GM12878 (cell line): ENCODE measurements around the gene SLC26A8. TPM values are rescaled to one million over a fixed set of nuclear protein-coding genes. Genes with fewer than 3 reads are reported as not detected.

ENCODE experiments used
- ATAC-seq: fragments of 200-7000 bp; cut with Tn5 transposase; 3 replicates; pipeline ENCODE4 v1.9.1; 2020; ENCODE audit warnings: mild to moderate bottlenecking, moderate library complexity
- BruUV-seq: library from RNA; stranded (reverse); fragments of 400-500 nt; replicated peaks from 2 replicates; lab custom pipeline; 2021; lab: Mats Ljungman, UMichigan
- CTCF ChIA-PET: fragments of 300-600 bp; sonication (Branson Sonifier 250); formaldehyde crosslinking; extraction: SDS; loops from one replicate; lab custom pipeline; 2021; ENCODE audit warnings: inconsistent platforms; lab: Yijun Ruan, JAX
- POLR2A ChIA-PET: fragments of 350-600 bp; formaldehyde crosslinking; extraction: SDS; loops from one replicate; lab custom pipeline; 2021; ENCODE audit warnings: inconsistent platforms; lab: Charles Lee
- RAD21 ChIA-PET: fragments of 300-600 bp; sonication (Branson Sonifier 250); formaldehyde crosslinking; loops from one replicate; lab custom pipeline; 2023; ENCODE audit warnings: antibody characterized with exemption; ENCODE audit not compliant: unreplicated experiment; lab: Charles Lee
- SMC1A ChIA-PET: fragments of 300-600 bp; sonication (Branson Sonifier 250); formaldehyde crosslinking; loops from one replicate; lab custom pipeline; 2023; ENCODE audit not compliant: unreplicated experiment, uncharacterized antibody; lab: Charles Lee
- DNase-seq: peaks from one replicate; pipeline ENCODE4 v3.0.0-alpha.2; 2011; ENCODE audit warnings: low read depth, low spot score
- FAIRE-seq: peaks from 3 replicates; lab custom pipeline; 2011; peaks lifted over from hg19 to GRCh38; lab: Jason Lieb, UNC
- H2AFZ ChIP-seq: 2 replicates; pipeline ENCODE4 v1.6.0; 2011; ENCODE audit warnings: low read depth, low read length, control low read depth; ENCODE audit not compliant: control insufficient read depth
- H3K27ac ChIP-seq: 2 replicates; pipeline ENCODE4 v1.5.1; 2011; ENCODE audit warnings: control low read depth; ENCODE audit not compliant: control insufficient read depth, insufficient read depth
- H3K27me3 ChIP-seq, 2 experiments: replicated peaks in 1 of 2; 2 replicates each; pipeline versions ENCODE4 v1.6.0 to v1.6.1; 2011; ENCODE audit warnings: low read length in 1 of 2; ENCODE audit not compliant: control insufficient read depth in 2 of 2, insufficient read depth in 2 of 2
- H3K36me3 ChIP-seq, 2 experiments: 2 replicates each; pipeline ENCODE4 v1.5.1; 2011; ENCODE audit warnings: low read length in 1 of 2; ENCODE audit not compliant: control insufficient read depth in 2 of 2, insufficient read depth in 2 of 2
- H3K4me1 ChIP-seq: 2 replicates; pipeline ENCODE4 v1.6.1; 2011; ENCODE audit warnings: mild to moderate bottlenecking, low read length, moderate library complexity, mixed read lengths; ENCODE audit not compliant: control insufficient read depth, insufficient read depth
- H3K4me2 ChIP-seq: 2 replicates; pipeline ENCODE4 v1.6.0; 2011; ENCODE audit warnings: control low read depth; ENCODE audit not compliant: control insufficient read depth, insufficient read depth
- H3K4me3 ChIP-seq: fragments of 200-600 bp; sonication (generic); 2 replicates; pipeline ENCODE4 v1.5.1; 2016
- H3K79me2 ChIP-seq: 2 replicates; pipeline ENCODE4 v1.6.0; 2011; ENCODE audit warnings: low read length; ENCODE audit not compliant: control insufficient read depth, insufficient read depth
- H3K9ac ChIP-seq: 2 replicates; pipeline ENCODE4 v1.8.0; 2011; ENCODE audit warnings: low read length, control low read depth, mixed read lengths; ENCODE audit not compliant: control insufficient read depth, insufficient read depth
- H3K9me3 ChIP-seq: replicated peaks from 3 replicates; pipeline ENCODE4 v1.5.1; 2011; ENCODE audit warnings: mild to moderate bottlenecking, low read length; ENCODE audit not compliant: control insufficient read depth, insufficient read depth
- H4K20me1 ChIP-seq: 2 replicates; pipeline ENCODE4 v1.6.0; 2011; ENCODE audit not compliant: control insufficient read depth, insufficient read depth
- ATF7 ChIP-seq: fragments of 450-650 bp; IDR thresholded peaks from 2 replicates; pipeline ENCODE4 v1.6.1; 2016; ENCODE audit warnings: low read depth, mild to moderate bottlenecking
- BACH1 ChIP-seq: fragments of 450-650 bp; IDR thresholded peaks from 2 replicates; pipeline ENCODE4 v1.6.1; 2017; ENCODE audit warnings: mild to moderate bottlenecking, borderline replicate concordance
- CREB1 ChIP-seq: IDR thresholded peaks from 2 replicates; pipeline ENCODE4 v1.6.1; 2012; ENCODE audit warnings: low read depth, mild to moderate bottlenecking, inconsistent platforms
- CREM ChIP-seq: IDR thresholded peaks from 2 replicates; pipeline ENCODE4 v1.6.1; 2014; ENCODE audit warnings: antibody characterized with exemption, low read depth
- EGR1 ChIP-seq, 2 experiments: IDR thresholded peaks; 1 replicate in 1 of 2; 2 replicates in 1 of 2; pipeline ENCODE4 v1.6.1; 2011 to 2012; ENCODE audit warnings: low read depth in 2 of 2, low read length in 2 of 2, borderline replicate concordance in 1 of 2, mild to moderate bottlenecking in 1 of 2, moderate library complexity in 1 of 2
- MEF2A ChIP-seq: IDR thresholded peaks from 2 replicates; pipeline ENCODE4 v1.6.1; 2011; ENCODE audit warnings: low read depth, mild to moderate bottlenecking, low read length, moderate library complexity; ENCODE audit not compliant: insufficient read depth
- MEF2B ChIP-seq: fragments of 450-650 bp; IDR thresholded peaks from 2 replicates; pipeline ENCODE4 v1.6.1; 2018; ENCODE audit warnings: mild to moderate bottlenecking, moderate library complexity; ENCODE audit not compliant: partially characterized antibody, poor library complexity, severe bottlenecking
- NFIC ChIP-seq: IDR thresholded peaks from 2 replicates; pipeline ENCODE4 v1.6.1; 2012; ENCODE audit warnings: low read depth, mild to moderate bottlenecking, inconsistent platforms, low read length, moderate library complexity
- PBX3 ChIP-seq: IDR thresholded peaks from 2 replicates; pipeline ENCODE4 v1.6.1; 2011; ENCODE audit warnings: mild to moderate bottlenecking, low read depth, low read length, moderate library complexity; ENCODE audit not compliant: insufficient replicate concordance
- RAD21 ChIP-seq: IDR thresholded peaks from 2 replicates; pipeline ENCODE4 v1.6.1; 2011; ENCODE audit warnings: mild to moderate bottlenecking, low read depth, low read length, moderate library complexity; ENCODE audit not compliant: insufficient read depth
- RUNX3 ChIP-seq: IDR thresholded peaks from 2 replicates; pipeline ENCODE4 v1.6.1; 2012; ENCODE audit warnings: low read length, inconsistent platforms
- TCF3 ChIP-seq: IDR thresholded peaks from 2 replicates; pipeline ENCODE4 v1.6.1; 2012; ENCODE audit warnings: low read depth, mild to moderate bottlenecking, low read length, borderline replicate concordance; ENCODE audit not compliant: insufficient read depth
- WRNIP1 ChIP-seq: IDR thresholded peaks from 2 replicates; pipeline ENCODE4 v1.6.1; 2011; ENCODE audit warnings: low read depth, low read length, improper control_type of control experiment, borderline replicate concordance
- ZNF592 ChIP-seq: fragments of 450-650 bp; IDR thresholded peaks from 2 replicates; pipeline ENCODE4 v1.6.1; 2017; ENCODE audit warnings: mild to moderate bottlenecking, moderate library complexity
- WGBS: methylation state at CpG from one replicate; pipeline ENCODE4 v1.1.6; 2016; ENCODE audit warnings: low lambda C conversion rate; ENCODE audit not compliant: insufficient replicate concordance, insufficient coverage; ENCODE audit errors: missing lambda C conversion rate; 5-methylcytosine and 5-hydroxymethylcytosine counted together
- in situ Hi-C: fragments of 300-500 bp; cut with MboI; formaldehyde crosslinking; loops from 9 replicates; pipeline ENCODE4 v1.14.3; 2018; ENCODE audit warnings: mixed read lengths
- intact Hi-C: fragments of 100-400 bp; cut with micrococcal nuclease; formaldehyde crosslinking; loops from one replicate; pipeline ENCODE4 v1.14.2; 2022; ENCODE audit not compliant: unreplicated experiment
- polyA plus RNA-seq, 11 experiments: library from polyadenylated mRNA; depleted of rRNA in 4 of 11; unstranded in 6 of 11; stranded (reverse) in 5 of 11; fragments of >200 nt; fragmentation: Nextera tagmentation in 4 of 11; fragmentation: Illumina TruSeq in 1 of 11; extraction: Ambion mirVana in 4 of 11; extraction: Trizol in 1 of 11; gene quantifications; 1 replicate in 1 of 11; 2 replicates in 10 of 11; pipeline versions ENCODE4 v1.2.1 to v1.2.3, GENCODE V29; 2011 to 2016; ENCODE audit warnings: inconsistent platforms in 2 of 11, missing spikeins in 2 of 11, low read depth in 1 of 11
- total RNA-seq, 4 experiments: library from RNA; depleted of rRNA in 3 of 4; stranded (reverse); fragments of >200 nt in 3 of 4; fragmentation: Illumina TruSeq in 1 of 4; extraction: Trizol in 1 of 4; gene quantifications; 2 replicates each; pipeline versions ENCODE4 v1.2.1 to v1.2.3, GENCODE V29; 2013 to 2021
- TF ChIP-seq, protein P1 (sequence below): IDR thresholded peaks from 2 replicates; pipeline ENCODE4 v1.6.1; 2012; ENCODE audit warnings: low read depth, low read length, improper control_type of control experiment

SLC26A8 gene
- total and polyA plus RNA-seq, 10 of the 15 experiments (the other 5 are each of a cell fraction or from before 2014, with no cell fraction given): 0.09 to 0.95 (median 0.27) TPM; not detected in 2

GRCh38 chr6:35970181-35970580 is 54.3 kb downstream of the SLC26A8 start:
- FAIRE-seq: no peak
- Histone ChIP-seq H3K4me2 (no peak overlapping the region), H4K20me1 (no peaks in the 10 kb centered on the region), H3K9me3 (no peaks in the 10 kb centered on the region), H2AFZ (no peak overlapping the region), H3K27ac (no peak overlapping the region), H3K27me3 (no peaks in the 10 kb centered on the region), H3K4me1 (peaks cover 9% of the 10 kb centered on the region), H3K79me2 (no peaks in the 10 kb centered on the region), H3K9ac (no peak overlapping the region), H3K36me3 (no peaks in the 10 kb centered on the region), H3K4me3 (no peak overlapping the region)
- in situ Hi-C loops (no loop called here), intact Hi-C loops (no loop called here)
- no TSS peak for BruUV-seq
- CTCF ChIA-PET: interaction anchor here (1.0 to 1.3 kb wide), 2 partner anchors 14 to 151 kb away, joined by 3 to 5 read pairs; no protein-coding TSS in a partner anchor
- WGBS: 57% methylated on average over 4 of the region's 4 CpGs
- TF ChIP-seq WRNIP1 (no peak), TCF3 (no peak), CREB1 (no peak), CREM (no peak), RAD21 (no peak), MEF2A (no peak), MEF2B (no peak), RUNX3 (no peak), EGR1 (IDR thresholded peaks at IDR 0.05; ENCODE audit: borderline replicate concordance in 1 of 2, low read depth in 2 of 2, low read length in 2 of 2) (no peak), BACH1 (no peak), ATF7 (no peak), NFIC (no peak), ZNF592 (no peak), PBX3 (no peak)
- TF ChIP-seq, protein P1, sequence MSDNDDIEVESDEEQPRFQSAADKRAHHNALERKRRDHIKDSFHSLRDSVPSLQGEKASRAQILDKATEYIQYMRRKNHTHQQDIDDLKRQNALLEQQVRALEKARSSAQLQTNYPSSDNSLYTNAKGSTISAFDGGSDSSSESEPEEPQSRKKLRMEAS: no peak
- RAD21 ChIA-PET: no interaction called here
- POLR2A ChIA-PET: no interaction called here
- no peak for ATAC-seq
- DNase-seq: no peak
- SMC1A ChIA-PET: no interaction called here
